ENCODE results near the gene LPO.

GRCh38 chr17:58264407-58265103 lies 26.2 kb downstream of the LPO start:
- no peak for TF ChIP-seq JUN (IDR thresholded peaks at IDR 0.05; ENCODE audit: borderline replicate concordance, insufficient read depth, insufficient read length, low read depth)
- no peak for TF ChIP-seq POLR2A (IDR thresholded peaks at IDR 0.05; ENCODE audit: low read depth, low read length)
- no peak for TF ChIP-seq CTCF (IDR thresholded peaks at IDR 0.05; ENCODE audit: extremely low read depth in 1 of 2, insufficient read depth in 1 of 2, low read depth in 1 of 2, low read length in 2 of 2)
- TF ChIP-seq MAX (IDR thresholded peaks at IDR 0.05; ENCODE audit: insufficient read depth, insufficient read length) = no peak
- TF ChIP-seq EZH2 (IDR thresholded peaks at IDR 0.05; ENCODE audit: borderline replicate concordance, low read depth, low read length, severe bottlenecking) = no peak
- TF ChIP-seq POLR2AphosphoS5 (IDR thresholded peaks at IDR 0.05; ENCODE audit: insufficient read depth, low read depth, low read length) = no peak
- no peak for TF ChIP-seq MYC (IDR thresholded peaks at IDR 0.05; ENCODE audit: low read depth, low read length)
- TF ChIP-seq FOS (IDR thresholded peaks at IDR 0.05; ENCODE audit: borderline replicate concordance, insufficient read depth, low read length) = no peak

Measured in endothelial cell of umbilical vein (primary cell).